Neural cell (in vitro differentiated cells): ENCODE results near the gene LRFN5. TPM values are rescaled to one million over a fixed set of nuclear protein-coding genes. Genes with fewer than 3 reads are reported as not detected.
"Not testable (repeated sequence)": the region's sequence is repeated elsewhere in the genome, so short reads cannot be mapped to it uniquely, and the experiment has no call there.

Experiments
- H2AFZ ChIP-seq: fragments of 200-600, 300-800 bp; sonication (generic), shearing (Covaris generic); 2 replicates; pipeline ENCODE4 v1.6.0; 2014; ENCODE audit warnings: low read depth, mild to moderate bottlenecking, antibody characterized with exemption, low read length, moderate library complexity
- H3F3A ChIP-seq: fragments of 200-600 bp; shearing (Covaris generic); 2 replicates; pipeline ENCODE4 v1.6.1; 2016; ENCODE audit warnings: mild to moderate bottlenecking, moderate library complexity, mixed read lengths, antibody characterized with exemption, low read length; ENCODE audit not compliant: insufficient read depth, poor library complexity, severe bottlenecking
- H3K27ac ChIP-seq: fragments of 200-600, 300-800 bp; sonication (generic), shearing (Covaris generic); 2 replicates; pipeline ENCODE4 v1.5.1; 2014; ENCODE audit warnings: mild to moderate bottlenecking, low read length, moderate library complexity
- H3K27me3 ChIP-seq: fragments of 300-800, 200-600 bp; sonication (generic), shearing (Covaris generic); 2 replicates; pipeline ENCODE4 v1.6.0; 2014; ENCODE audit warnings: mild to moderate bottlenecking, low read depth, low read length, moderate library complexity; ENCODE audit not compliant: insufficient read depth
- H3K36me3 ChIP-seq: fragments of 300-800, 200-600 bp; sonication (generic), shearing (Covaris generic); 2 replicates; pipeline ENCODE4 v1.5.1; 2014; ENCODE audit warnings: mild to moderate bottlenecking, antibody characterized with exemption, low read length, moderate library complexity; ENCODE audit not compliant: insufficient read depth
- H3K4me2 ChIP-seq: fragments of 300-800, 200-600 bp; sonication (generic), shearing (Covaris generic); 2 replicates; pipeline ENCODE4 v1.6.0; 2014; ENCODE audit warnings: mild to moderate bottlenecking, low read length
- H3K4me3 ChIP-seq: fragments of 300-800, 200-600 bp; sonication (generic), shearing (Covaris generic); 2 replicates; pipeline ENCODE4 v1.5.1; 2014; ENCODE audit warnings: mild to moderate bottlenecking, low read length, moderate library complexity
- H3K79me2 ChIP-seq: fragments of 200-600 bp; shearing (Covaris generic); replicated peaks from 2 replicates; pipeline ENCODE4 v1.6.0; 2014; ENCODE audit warnings: mild to moderate bottlenecking, low read length, moderate library complexity; ENCODE audit not compliant: insufficient read depth
- H3K9ac ChIP-seq: fragments of 300-800, 200-600 bp; sonication (generic), shearing (Covaris generic); 2 replicates; pipeline ENCODE4 v1.6.1; 2016; ENCODE audit warnings: mild to moderate bottlenecking, low read length, mixed read lengths
- H3K9me2 ChIP-seq: fragments of 200-600 bp; shearing (Covaris generic); 2 replicates; pipeline ENCODE4 v1.6.1; 2016; ENCODE audit warnings: mild to moderate bottlenecking, low read length, mixed read lengths; ENCODE audit not compliant: insufficient read depth
- H3K9me3 ChIP-seq: fragments of 200-600, 300-800 bp; sonication (generic), shearing (Covaris generic); 2 replicates; pipeline ENCODE4 v1.6.1; 2016; ENCODE audit warnings: mild to moderate bottlenecking, mixed run types, low read length, moderate library complexity, mixed read lengths
- H4K20me1 ChIP-seq: fragments of 200-600 bp; shearing (Covaris generic); 2 replicates; pipeline ENCODE4 v1.6.1; 2016; ENCODE audit warnings: mild to moderate bottlenecking, mixed run types; ENCODE audit not compliant: insufficient read depth
- EP300 ChIP-seq: fragments of 450-650 bp; conservative IDR thresholded peaks from 2 replicates; pipeline ENCODE4 v1.6.1; 2014; ENCODE audit warnings: antibody characterized with exemption, mild to moderate bottlenecking, moderate library complexity; ENCODE audit not compliant: poor library complexity, severe bottlenecking
- EZH2 ChIP-seq: fragments of 200-600, 300-800 bp; shearing (Covaris generic), sonication (generic); IDR thresholded peaks from 2 replicates; pipeline ENCODE4 v1.6.1; 2014; ENCODE audit warnings: antibody characterized with exemption, low read length, borderline replicate concordance, mild to moderate bottlenecking; ENCODE audit not compliant: insufficient read depth, poor library complexity, severe bottlenecking
- MXI1 ChIP-seq: fragments of 450-650 bp; conservative IDR thresholded peaks from 2 replicates; pipeline ENCODE4 v1.6.1; 2014; ENCODE audit warnings: antibody characterized with exemption, mild to moderate bottlenecking; ENCODE audit not compliant: poor library complexity, severe bottlenecking
- POLR2AphosphoS5 ChIP-seq: IDR thresholded peaks from 2 replicates; pipeline ENCODE4 v1.6.1; 2012
- RAD21 ChIP-seq: fragments of 450-650 bp; conservative IDR thresholded peaks from 2 replicates; pipeline ENCODE4 v1.6.1; 2014; ENCODE audit warnings: antibody characterized with exemption, mild to moderate bottlenecking, moderate library complexity
- SMC3 ChIP-seq: fragments of 450-650 bp; conservative IDR thresholded peaks from 2 replicates; pipeline ENCODE4 v1.6.1; 2014; ENCODE audit warnings: antibody characterized with exemption, mild to moderate bottlenecking, moderate library complexity; ENCODE audit not compliant: poor library complexity
- TAF1 ChIP-seq: IDR thresholded peaks from 2 replicates; pipeline ENCODE4 v1.6.1; 2012; ENCODE audit warnings: low read depth
- polyA plus RNA-seq: library from polyadenylated mRNA; depleted of rRNA; stranded (reverse); fragments of >200 nt; gene quantifications from 2 replicates; pipeline ENCODE4 v1.2.3, GENCODE V29; 2014
- TF ChIP-seq, protein P1 (sequence below): IDR thresholded peaks from 2 replicates; pipeline ENCODE4 v1.6.1; 2012; ENCODE audit warnings: borderline replicate concordance
- TF ChIP-seq, protein P2 (sequence below): fragments of 450-650 bp; IDR thresholded peaks from 2 replicates; pipeline ENCODE4 v1.5.1; 2014; ENCODE audit warnings: antibody characterized with exemption, mild to moderate bottlenecking, moderate library complexity; ENCODE audit not compliant: poor library complexity, severe bottlenecking

LRFN5 gene
- polyA plus RNA-seq, 1 donor from 2014 or later = 24.5 TPM

DNA sequence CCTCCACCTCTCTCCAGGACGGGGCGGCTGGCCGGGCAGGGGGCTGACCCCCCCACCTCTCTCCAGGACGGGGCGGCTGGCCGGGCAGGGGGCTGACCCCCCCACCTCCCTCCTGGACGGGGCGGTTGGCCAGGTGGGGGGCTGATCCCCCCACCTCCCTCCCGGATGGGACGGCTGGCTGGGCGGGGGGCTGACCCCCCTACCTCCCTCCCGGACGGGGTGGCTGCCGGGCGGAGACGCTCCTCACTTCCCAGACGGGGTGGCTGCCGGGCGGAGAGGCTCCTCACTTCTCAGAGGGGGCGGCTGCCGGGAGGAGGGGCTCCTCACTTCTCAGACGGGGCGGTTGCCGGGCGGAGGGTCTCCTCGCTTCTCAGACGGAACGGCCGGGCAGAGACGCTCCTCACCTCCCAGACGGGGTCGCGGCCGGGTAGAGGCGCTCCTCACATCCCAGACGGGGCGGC is 67.9 kb downstream of the LRFN5 start:
- H3K4me3 ChIP-seq, H3K9ac ChIP-seq, H4K20me1 ChIP-seq, H2AFZ ChIP-seq, H3K9me2 ChIP-seq, H3K4me2 ChIP-seq, H3K27me3 ChIP-seq, H3K79me2 ChIP-seq, H3K27ac ChIP-seq, H3K9me3 ChIP-seq, H3F3A ChIP-seq, H3K36me3 ChIP-seq: not testable (repeated sequence)

DNA sequence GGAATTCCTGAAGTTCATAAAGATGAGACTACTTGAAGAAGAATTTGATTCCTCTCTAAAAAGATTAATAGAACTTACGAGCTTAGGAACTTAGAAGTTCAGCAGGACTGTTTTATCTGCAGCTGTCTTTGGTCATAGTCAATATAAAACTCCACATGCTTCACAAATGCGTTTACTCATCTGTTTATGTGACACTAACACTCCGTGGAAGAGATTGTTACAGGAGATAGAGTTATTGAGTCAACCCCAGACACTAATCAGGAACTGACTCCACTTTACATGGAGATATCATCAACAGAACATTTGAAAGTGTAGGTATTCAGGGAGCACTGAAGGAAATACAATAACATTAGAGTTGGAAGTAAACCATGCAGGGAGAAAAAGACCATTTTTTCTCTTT is 92.8 kb downstream of the LRFN5 start:
- Histone ChIP-seq H3K36me3 (no peaks in the 10 kb centered on the region), H3K9ac (no peak overlapping the region), H3K27ac (no peak overlapping the region), H3K9me2 (no peaks in the 10 kb centered on the region), H4K20me1 (no peaks in the 10 kb centered on the region), H3K27me3 (no peaks in the 10 kb centered on the region), H3K4me3 (no peak overlapping the region), H3K79me2 (no peaks in the 10 kb centered on the region), H3K4me2 (no peak overlapping the region), H3F3A (no peaks in the 10 kb centered on the region), H3K9me3 (no peaks in the 10 kb centered on the region), H2AFZ (no peak overlapping the region)
- TF ChIP-seq TAF1 (no peak), SMC3 (no peak), EZH2 (no peak)

DNA sequence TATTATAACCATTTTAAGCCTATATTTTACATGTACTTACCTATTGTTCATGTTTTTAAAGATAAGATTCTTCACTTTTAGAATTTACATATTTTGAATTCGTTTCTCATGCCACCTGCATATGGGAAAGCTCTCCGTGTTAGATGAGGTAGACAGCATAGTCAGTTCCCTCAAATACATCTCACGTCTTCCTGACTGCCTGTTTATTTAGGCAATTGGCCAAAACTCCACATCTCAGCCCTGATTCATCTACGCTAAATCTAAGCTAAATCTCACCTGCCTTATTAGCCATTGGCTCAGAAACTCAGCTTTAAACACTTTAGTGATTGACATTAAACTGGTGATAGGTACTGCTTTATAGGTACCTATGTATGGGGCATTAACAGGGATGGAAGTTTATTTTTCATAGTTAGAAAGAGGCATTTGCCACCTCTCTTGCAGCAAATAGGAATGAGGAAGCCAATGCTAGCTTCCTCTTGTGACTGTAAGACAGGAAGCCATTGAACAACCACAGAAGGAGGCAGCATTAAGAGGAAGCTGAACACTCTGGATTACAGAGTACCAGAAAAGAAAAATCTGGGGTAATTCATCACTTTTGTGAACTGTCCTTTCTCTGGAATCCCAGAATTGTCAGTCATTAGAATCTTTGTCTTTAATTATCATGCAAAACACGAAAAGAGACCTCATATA is 111.9 kb downstream of the LRFN5 start:
- Histone ChIP-seq H4K20me1 (no peaks in the 10 kb centered on the region), H3K9me3 (no peaks in the 10 kb centered on the region), H3K9me2 (no peaks in the 10 kb centered on the region), H3F3A (no peaks in the 10 kb centered on the region), H3K27me3 (no peaks in the 10 kb centered on the region), H2AFZ (no peak overlapping the region), H3K36me3 (no peaks in the 10 kb centered on the region), H3K9ac (no peak overlapping the region), H3K27ac (no peak overlapping the region), H3K4me3 (no peak overlapping the region), H3K79me2 (no peaks in the 10 kb centered on the region), H3K4me2 (no peak overlapping the region)
- TF ChIP-seq MXI1 (no peak), EP300 (no peak), RAD21 (no peak), EZH2 (no peak), SMC3 (no peak), POLR2AphosphoS5 (no peak), TAF1 (no peak)
- TF ChIP-seq, protein P1, sequence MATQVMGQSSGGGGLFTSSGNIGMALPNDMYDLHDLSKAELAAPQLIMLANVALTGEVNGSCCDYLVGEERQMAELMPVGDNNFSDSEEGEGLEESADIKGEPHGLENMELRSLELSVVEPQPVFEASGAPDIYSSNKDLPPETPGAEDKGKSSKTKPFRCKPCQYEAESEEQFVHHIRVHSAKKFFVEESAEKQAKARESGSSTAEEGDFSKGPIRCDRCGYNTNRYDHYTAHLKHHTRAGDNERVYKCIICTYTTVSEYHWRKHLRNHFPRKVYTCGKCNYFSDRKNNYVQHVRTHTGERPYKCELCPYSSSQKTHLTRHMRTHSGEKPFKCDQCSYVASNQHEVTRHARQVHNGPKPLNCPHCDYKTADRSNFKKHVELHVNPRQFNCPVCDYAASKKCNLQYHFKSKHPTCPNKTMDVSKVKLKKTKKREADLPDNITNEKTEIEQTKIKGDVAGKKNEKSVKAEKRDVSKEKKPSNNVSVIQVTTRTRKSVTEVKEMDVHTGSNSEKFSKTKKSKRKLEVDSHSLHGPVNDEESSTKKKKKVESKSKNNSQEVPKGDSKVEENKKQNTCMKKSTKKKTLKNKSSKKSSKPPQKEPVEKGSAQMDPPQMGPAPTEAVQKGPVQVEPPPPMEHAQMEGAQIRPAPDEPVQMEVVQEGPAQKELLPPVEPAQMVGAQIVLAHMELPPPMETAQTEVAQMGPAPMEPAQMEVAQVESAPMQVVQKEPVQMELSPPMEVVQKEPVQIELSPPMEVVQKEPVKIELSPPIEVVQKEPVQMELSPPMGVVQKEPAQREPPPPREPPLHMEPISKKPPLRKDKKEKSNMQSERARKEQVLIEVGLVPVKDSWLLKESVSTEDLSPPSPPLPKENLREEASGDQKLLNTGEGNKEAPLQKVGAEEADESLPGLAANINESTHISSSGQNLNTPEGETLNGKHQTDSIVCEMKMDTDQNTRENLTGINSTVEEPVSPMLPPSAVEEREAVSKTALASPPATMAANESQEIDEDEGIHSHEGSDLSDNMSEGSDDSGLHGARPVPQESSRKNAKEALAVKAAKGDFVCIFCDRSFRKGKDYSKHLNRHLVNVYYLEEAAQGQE = no peak
- TF ChIP-seq, protein P2, sequence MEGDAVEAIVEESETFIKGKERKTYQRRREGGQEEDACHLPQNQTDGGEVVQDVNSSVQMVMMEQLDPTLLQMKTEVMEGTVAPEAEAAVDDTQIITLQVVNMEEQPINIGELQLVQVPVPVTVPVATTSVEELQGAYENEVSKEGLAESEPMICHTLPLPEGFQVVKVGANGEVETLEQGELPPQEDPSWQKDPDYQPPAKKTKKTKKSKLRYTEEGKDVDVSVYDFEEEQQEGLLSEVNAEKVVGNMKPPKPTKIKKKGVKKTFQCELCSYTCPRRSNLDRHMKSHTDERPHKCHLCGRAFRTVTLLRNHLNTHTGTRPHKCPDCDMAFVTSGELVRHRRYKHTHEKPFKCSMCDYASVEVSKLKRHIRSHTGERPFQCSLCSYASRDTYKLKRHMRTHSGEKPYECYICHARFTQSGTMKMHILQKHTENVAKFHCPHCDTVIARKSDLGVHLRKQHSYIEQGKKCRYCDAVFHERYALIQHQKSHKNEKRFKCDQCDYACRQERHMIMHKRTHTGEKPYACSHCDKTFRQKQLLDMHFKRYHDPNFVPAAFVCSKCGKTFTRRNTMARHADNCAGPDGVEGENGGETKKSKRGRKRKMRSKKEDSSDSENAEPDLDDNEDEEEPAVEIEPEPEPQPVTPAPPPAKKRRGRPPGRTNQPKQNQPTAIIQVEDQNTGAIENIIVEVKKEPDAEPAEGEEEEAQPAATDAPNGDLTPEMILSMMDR = no peak
